Liver (tissue), 9 donors: ENCODE results near the gene MCUR1. TPM values are rescaled to one million over a fixed set of nuclear protein-coding genes. Genes with fewer than 3 reads are reported as not detected.
"Not testable (repeated sequence)": the region's sequence is repeated elsewhere in the genome, so short reads cannot be mapped to it uniquely, and the experiment has no call there.

Experiments
- DNase-seq: peaks from one replicate; pipeline ENCODE4 v3.0.0-alpha.2; 2017; ENCODE audit warnings: low spot score
- H3K27ac ChIP-seq, 2 donors: one replicate each; pipeline ENCODE4 v1.7.0; 2013; ENCODE audit warnings: inconsistent platforms in 2 of 2, low read length in 2 of 2, control low read depth in 1 of 2, low read depth in 1 of 2, mild to moderate bottlenecking in 1 of 2
- H3K27me3 ChIP-seq, 4 donors: one replicate each; pipeline versions ENCODE4 v1.6.1 to v1.7.0; 2013; ENCODE audit warnings: low read length in 3 of 4, inconsistent platforms in 1 of 4, mild to moderate bottlenecking in 1 of 4, moderate library complexity in 1 of 4; ENCODE audit not compliant: control insufficient read depth in 4 of 4, insufficient read depth in 4 of 4
- H3K36me3 ChIP-seq, 4 donors: one replicate each; pipeline versions ENCODE4 v1.6.1 to v1.7.0; 2013; ENCODE audit warnings: low read length in 3 of 4, mild to moderate bottlenecking in 3 of 4, low read depth in 1 of 4, moderate library complexity in 1 of 4; ENCODE audit not compliant: control insufficient read depth in 4 of 4, insufficient read depth in 3 of 4
- H3K4me1 ChIP-seq, 4 donors: one replicate each; pipeline versions ENCODE4 v1.6.1 to v1.7.0; 2013; ENCODE audit warnings: low read length in 3 of 4, mild to moderate bottlenecking in 3 of 4, moderate library complexity in 1 of 4; ENCODE audit not compliant: control insufficient read depth in 4 of 4, insufficient read depth in 4 of 4
- H3K4me3 ChIP-seq, 3 donors: one replicate each; pipeline versions ENCODE4 v1.6.1 to v1.7.0; 2013; ENCODE audit warnings: low read length in 3 of 3, control low read depth in 1 of 3, low read depth in 1 of 3, mild to moderate bottlenecking in 1 of 3
- H3K9ac ChIP-seq, 2 donors: one replicate each; pipeline ENCODE4 v1.7.0; 2013; ENCODE audit warnings: low read length in 2 of 2, mild to moderate bottlenecking in 2 of 2, moderate library complexity in 2 of 2, control low read depth in 1 of 2, low read depth in 1 of 2
- H3K9me3 ChIP-seq, 4 donors: one replicate each; pipeline versions ENCODE4 v1.6.1 to v1.7.0; 2013; ENCODE audit warnings: low read length in 3 of 4; ENCODE audit not compliant: control insufficient read depth in 4 of 4
- EGR1 ChIP-seq, 2 donors: IDR thresholded peaks; 2 replicates each; pipeline ENCODE4 v1.6.1; 2016 to 2018; ENCODE audit warnings: antibody characterized with exemption in 2 of 2, low read depth in 2 of 2
- FOXA1 ChIP-seq: IDR thresholded peaks from 2 replicates; pipeline ENCODE4 v1.6.1; 2016; ENCODE audit warnings: antibody characterized with exemption
- GABPA ChIP-seq, 2 donors: IDR thresholded peaks in 1 of 2; conservative IDR thresholded peaks in 1 of 2; 2 replicates each; pipeline ENCODE4 v1.6.1; 2016; ENCODE audit warnings: antibody characterized with exemption in 2 of 2, mild to moderate bottlenecking in 1 of 2, moderate library complexity in 1 of 2
- HNF4G ChIP-seq: IDR thresholded peaks from 2 replicates; pipeline ENCODE4 v1.6.1; 2016; ENCODE audit warnings: antibody characterized with exemption
- JUND ChIP-seq, 2 donors: IDR thresholded peaks; 2 replicates each; pipeline ENCODE4 v1.6.1; 2016; ENCODE audit warnings: antibody characterized with exemption in 2 of 2
- NR2F2 ChIP-seq: IDR thresholded peaks from 2 replicates; pipeline ENCODE4 v1.6.1; 2016; ENCODE audit warnings: antibody characterized with exemption
- RAD21 ChIP-seq, 2 donors: IDR thresholded peaks; 2 replicates each; pipeline ENCODE4 v1.6.1; 2016; ENCODE audit warnings: antibody characterized with exemption in 2 of 2, mild to moderate bottlenecking in 2 of 2
- TAF1 ChIP-seq: conservative IDR thresholded peaks from 2 replicates; pipeline ENCODE4 v1.6.1; 2016; ENCODE audit warnings: antibody characterized with exemption, mild to moderate bottlenecking
- YY1 ChIP-seq: IDR thresholded peaks from 2 replicates; pipeline ENCODE4 v1.6.1; 2016; ENCODE audit warnings: antibody characterized with exemption, mild to moderate bottlenecking
- ZBTB33 ChIP-seq: IDR thresholded peaks from 2 replicates; pipeline ENCODE4 v1.6.1; 2016; ENCODE audit warnings: antibody characterized with exemption
- WGBS: extraction: QIAGEN DNeasy Blood & Tissue Kit; methylation state at CpG from one replicate; pipeline ENCODE4 v1.1.7; 2013; 5-methylcytosine and 5-hydroxymethylcytosine counted together
- polyA plus RNA-seq, 2 donors: library from polyadenylated mRNA; stranded (reverse) in 1 of 2; unstranded in 1 of 2; fragments of 200-250 nt in 1 of 2; fragments of >200 nt in 1 of 2; fragmentation: Nextera tagmentation in 1 of 2; extraction: Ambion mirVana in 1 of 2; gene quantifications; one replicate each; pipeline versions ENCODE4 v1.2.1 to v1.2.3, GENCODE V29; 2013 to 2015
- total RNA-seq, 2 donors: library from RNA; depleted of rRNA; stranded (reverse); fragments of >200 nt; gene quantifications; one replicate each; pipeline ENCODE4 v1.2.3, GENCODE V29; 2014
- TF ChIP-seq, protein P1 (sequence below): IDR thresholded peaks from 2 replicates; pipeline ENCODE4 v1.6.1; 2016; ENCODE audit warnings: antibody characterized with exemption, mild to moderate bottlenecking
- donor health status: healthy.
- donor health status: healthy.
- donor health status: healthy.
- donor health status: healthy.
- donor health status: healthy.

The MCUR1 gene
- total and polyA plus RNA-seq, 4 donors: 7.3 to 17.3 (median 7.4) TPM

DNA sequence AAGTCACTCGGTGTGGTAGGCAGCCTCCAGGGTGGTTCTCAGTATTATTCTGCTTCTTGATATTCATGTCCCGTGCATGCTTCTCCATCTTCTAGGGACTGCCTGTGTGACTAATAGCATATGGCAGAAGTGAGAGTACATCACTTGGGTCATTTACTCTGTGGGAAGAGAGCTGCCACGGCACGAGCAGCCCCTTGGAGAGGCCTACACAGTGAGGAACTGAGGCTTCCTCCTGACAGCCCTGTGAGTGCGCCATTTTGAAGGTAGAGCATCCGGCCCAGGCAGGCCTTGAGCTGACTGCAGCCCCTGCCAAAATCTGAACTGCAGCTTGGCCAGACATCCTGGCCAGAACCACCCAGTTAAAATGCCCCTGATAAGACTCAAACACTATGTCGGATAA, 17.3 kb upstream of the MCUR1 start (continued):
- no peak for TF ChIP-seq ZBTB33

DNA sequence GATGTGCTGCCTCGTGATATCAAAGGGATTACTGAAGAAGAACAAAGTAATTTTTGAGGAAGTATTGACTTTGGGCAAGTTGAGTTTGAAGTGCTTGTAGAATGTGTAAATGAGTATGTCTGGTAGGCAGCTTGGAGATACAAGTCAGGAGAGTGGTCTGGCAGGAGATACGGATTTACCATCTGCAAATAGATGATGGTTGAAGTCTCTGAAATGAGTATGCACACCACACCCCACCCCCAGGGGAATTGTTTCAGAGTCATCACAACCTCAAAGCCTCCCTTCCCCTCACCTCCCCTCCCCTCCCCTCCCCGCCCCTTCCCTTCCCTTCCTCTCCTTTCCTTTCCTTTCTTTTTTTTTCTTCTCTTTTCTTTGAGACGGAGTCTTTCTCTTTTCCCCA, 16.4 kb upstream of the MCUR1 start:
- no peak overlapping the region for H3K27ac ChIP-seq
- TF ChIP-seq HNF4G (no peak), NR2F2 (no peak), TAF1 (no peak), GABPA (IDR thresholded peaks at IDR 0.05 in 1 of 2, conservative IDR thresholded peaks at IDR 0.05 in 1 of 2) (no peak)
- WGBS: 95% methylated on average over 4 of the region's 4 CpGs
- H3K9ac ChIP-seq: no peak overlapping the region
- no peaks in the 10 kb centered on the region for H3K36me3 ChIP-seq
- H3K27me3 ChIP-seq: no peaks in the 10 kb centered on the region
- no peaks in the 10 kb centered on the region for H3K4me1 ChIP-seq
- no peak overlapping the region for H3K4me3 ChIP-seq
- H3K9me3 ChIP-seq: peaks cover 0 to 6% (median 0%) of the 10 kb centered on the region in 4 donors
- no peak for DNase-seq

GRCh38 chr6:13829419-13829818, 15.1 kb upstream of the MCUR1 start:
- H3K36me3 ChIP-seq, H3K27me3 ChIP-seq, H3K4me1 ChIP-seq, H3K27ac ChIP-seq, DNase-seq, H3K4me3 ChIP-seq, H3K9ac ChIP-seq, H3K9me3 ChIP-seq: not testable (repeated sequence)
- 95% methylated on average over 5 of the region's 5 CpGs for WGBS

GRCh38 chr6:13828656-13829301, 14.4 kb upstream of the MCUR1 start:
- not testable (repeated sequence) for H3K4me3 ChIP-seq, H3K36me3 ChIP-seq, DNase-seq, H3K27ac ChIP-seq, H3K27me3 ChIP-seq, H3K9me3 ChIP-seq, H3K9ac ChIP-seq, H3K4me1 ChIP-seq
- 88% methylated on average over 11 of the region's 11 CpGs for WGBS

- Histone ChIP-seq H3K36me3 (no peaks in the 10 kb centered on the region), H3K4me3 (no peak overlapping the region), H3K27ac (no peak overlapping the region), H3K9me3 (peaks cover 0 to 6% (median 0%) of the 10 kb centered on the region in 4 donors), H3K27me3 (no peaks in the 10 kb centered on the region), H3K9ac (no peak overlapping the region), H3K4me1 (no peaks in the 10 kb centered on the region)
- DNase-seq: no peak
- TF ChIP-seq EGR1 (IDR thresholded peaks at IDR 0.05; ENCODE audit: low read depth in 2 of 2) (no peak), JUND (IDR thresholded peaks at IDR 0.05) (no peak), YY1 (no peak), FOXA1 (no peak), RAD21 (IDR thresholded peaks at IDR 0.05) (no peak), GABPA (IDR thresholded peaks at IDR 0.05 in 1 of 2, conservative IDR thresholded peaks at IDR 0.05 in 1 of 2) (no peak)
- TF ChIP-seq, protein P1, sequence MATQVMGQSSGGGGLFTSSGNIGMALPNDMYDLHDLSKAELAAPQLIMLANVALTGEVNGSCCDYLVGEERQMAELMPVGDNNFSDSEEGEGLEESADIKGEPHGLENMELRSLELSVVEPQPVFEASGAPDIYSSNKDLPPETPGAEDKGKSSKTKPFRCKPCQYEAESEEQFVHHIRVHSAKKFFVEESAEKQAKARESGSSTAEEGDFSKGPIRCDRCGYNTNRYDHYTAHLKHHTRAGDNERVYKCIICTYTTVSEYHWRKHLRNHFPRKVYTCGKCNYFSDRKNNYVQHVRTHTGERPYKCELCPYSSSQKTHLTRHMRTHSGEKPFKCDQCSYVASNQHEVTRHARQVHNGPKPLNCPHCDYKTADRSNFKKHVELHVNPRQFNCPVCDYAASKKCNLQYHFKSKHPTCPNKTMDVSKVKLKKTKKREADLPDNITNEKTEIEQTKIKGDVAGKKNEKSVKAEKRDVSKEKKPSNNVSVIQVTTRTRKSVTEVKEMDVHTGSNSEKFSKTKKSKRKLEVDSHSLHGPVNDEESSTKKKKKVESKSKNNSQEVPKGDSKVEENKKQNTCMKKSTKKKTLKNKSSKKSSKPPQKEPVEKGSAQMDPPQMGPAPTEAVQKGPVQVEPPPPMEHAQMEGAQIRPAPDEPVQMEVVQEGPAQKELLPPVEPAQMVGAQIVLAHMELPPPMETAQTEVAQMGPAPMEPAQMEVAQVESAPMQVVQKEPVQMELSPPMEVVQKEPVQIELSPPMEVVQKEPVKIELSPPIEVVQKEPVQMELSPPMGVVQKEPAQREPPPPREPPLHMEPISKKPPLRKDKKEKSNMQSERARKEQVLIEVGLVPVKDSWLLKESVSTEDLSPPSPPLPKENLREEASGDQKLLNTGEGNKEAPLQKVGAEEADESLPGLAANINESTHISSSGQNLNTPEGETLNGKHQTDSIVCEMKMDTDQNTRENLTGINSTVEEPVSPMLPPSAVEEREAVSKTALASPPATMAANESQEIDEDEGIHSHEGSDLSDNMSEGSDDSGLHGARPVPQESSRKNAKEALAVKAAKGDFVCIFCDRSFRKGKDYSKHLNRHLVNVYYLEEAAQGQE: no peak
- 88% methylated on average over 2 of the region's 2 CpGs for WGBS
Measured at GRCh38 chr6:13827032-13827431, 12.7 kb upstream of the MCUR1 start.
